KMS-11 (cell line): ENCODE measurements around the gene POLR2L.

ENCODE experiments used
- H2AFZ ChIP-seq: fragments of 200-600 bp; sonication (generic); 2 replicates; pipeline ENCODE4 v1.6.1; 2016; ENCODE audit warnings: antibody characterized with exemption, mixed run types, low read depth
- H3K27ac ChIP-seq: fragments of 200-600 bp; sonication (generic); 2 replicates; pipeline ENCODE4 v1.6.1; 2016; ENCODE audit warnings: mild to moderate bottlenecking, mixed run types
- H3K27me3 ChIP-seq: fragments of 200-600 bp; sonication (generic); 2 replicates; pipeline ENCODE4 v1.6.1; 2017; ENCODE audit warnings: mild to moderate bottlenecking, low read depth, mixed run types, moderate library complexity; ENCODE audit not compliant: insufficient read depth
- H3K36me3 ChIP-seq: fragments of 200-600 bp; sonication (generic); 2 replicates; pipeline ENCODE4 v1.6.1; 2017; ENCODE audit warnings: mild to moderate bottlenecking, mixed run types; ENCODE audit not compliant: insufficient read depth
- H3K4me1 ChIP-seq: fragments of 200-600 bp; sonication (generic); 2 replicates; pipeline ENCODE4 v1.6.1; 2016; ENCODE audit warnings: mild to moderate bottlenecking, low read depth, mixed run types; ENCODE audit not compliant: poor library complexity, severe bottlenecking
- H3K4me2 ChIP-seq: fragments of 200-600 bp; sonication (generic); 2 replicates; pipeline ENCODE4 v1.7.0; 2016; ENCODE audit warnings: mild to moderate bottlenecking, mixed run types
- H3K4me3 ChIP-seq: fragments of 200-600 bp; sonication (generic); IDR thresholded peaks from 2 replicates; pipeline ENCODE4 v1.6.1; 2017; ENCODE audit warnings: low read depth, low read length, mixed read lengths; ENCODE audit not compliant: insufficient read depth
- H3K79me2 ChIP-seq: fragments of 200-600 bp; sonication (generic); 2 replicates; pipeline ENCODE4 v1.6.1; 2016; ENCODE audit warnings: low read depth, mixed run types; ENCODE audit not compliant: insufficient read depth
- H3K9ac ChIP-seq: fragments of 200-600 bp; sonication (generic); 2 replicates; pipeline ENCODE4 v1.6.1; 2016; ENCODE audit warnings: mild to moderate bottlenecking, mixed run types
- H4K20me1 ChIP-seq: fragments of 200-600 bp; sonication (generic); 2 replicates; pipeline ENCODE4 v1.6.1; 2016; ENCODE audit warnings: mild to moderate bottlenecking, mixed run types; ENCODE audit not compliant: insufficient read depth
- TF ChIP-seq, protein P1 (sequence below): fragments of 200-600 bp; sonication (generic); conservative IDR thresholded peaks from 2 replicates; pipeline ENCODE4 v1.6.1; 2017; ENCODE audit warnings: low read depth, mild to moderate bottlenecking, antibody characterized with exemption, low read length, moderate library complexity, mixed read lengths

POLR2L gene

DNA sequence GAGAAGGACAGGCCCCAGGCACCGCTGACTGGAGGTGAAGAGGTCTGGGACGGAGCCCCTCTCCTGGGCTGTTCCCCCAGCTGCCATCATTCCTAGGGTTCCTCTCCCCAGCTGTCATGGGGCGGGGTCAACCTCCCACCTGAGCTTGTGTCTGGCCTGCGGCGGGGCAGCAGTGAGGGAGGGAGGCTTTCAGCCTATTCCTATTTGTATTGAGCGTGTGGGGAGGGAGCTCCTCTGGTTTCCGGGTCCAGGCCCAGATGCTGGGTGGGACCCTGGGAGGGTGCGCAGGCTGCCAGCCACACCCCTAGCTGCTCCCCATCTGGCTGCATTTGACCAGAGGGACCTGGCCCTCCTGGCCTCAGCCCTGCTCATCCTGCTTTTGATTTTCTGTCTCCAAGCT lies 14.1 kb upstream of the POLR2L start:
- Histone ChIP-seq H3K27me3 (peaks cover 3% of the 10 kb centered on the region; the same call in 1 of the 2 replicates), H3K9ac (no peak overlapping the region), H3K4me2 (no peak overlapping the region), H3K79me2 (no peaks in the 10 kb centered on the region), H3K27ac (no peak overlapping the region), H3K36me3 (no peaks in the 10 kb centered on the region), H2AFZ (no peak overlapping the region), H3K4me3 (no peak overlapping the region), H4K20me1 (no peaks in the 10 kb centered on the region), H3K4me1 (peaks cover 20% of the 10 kb centered on the region)
- TF ChIP-seq, protein P1, sequence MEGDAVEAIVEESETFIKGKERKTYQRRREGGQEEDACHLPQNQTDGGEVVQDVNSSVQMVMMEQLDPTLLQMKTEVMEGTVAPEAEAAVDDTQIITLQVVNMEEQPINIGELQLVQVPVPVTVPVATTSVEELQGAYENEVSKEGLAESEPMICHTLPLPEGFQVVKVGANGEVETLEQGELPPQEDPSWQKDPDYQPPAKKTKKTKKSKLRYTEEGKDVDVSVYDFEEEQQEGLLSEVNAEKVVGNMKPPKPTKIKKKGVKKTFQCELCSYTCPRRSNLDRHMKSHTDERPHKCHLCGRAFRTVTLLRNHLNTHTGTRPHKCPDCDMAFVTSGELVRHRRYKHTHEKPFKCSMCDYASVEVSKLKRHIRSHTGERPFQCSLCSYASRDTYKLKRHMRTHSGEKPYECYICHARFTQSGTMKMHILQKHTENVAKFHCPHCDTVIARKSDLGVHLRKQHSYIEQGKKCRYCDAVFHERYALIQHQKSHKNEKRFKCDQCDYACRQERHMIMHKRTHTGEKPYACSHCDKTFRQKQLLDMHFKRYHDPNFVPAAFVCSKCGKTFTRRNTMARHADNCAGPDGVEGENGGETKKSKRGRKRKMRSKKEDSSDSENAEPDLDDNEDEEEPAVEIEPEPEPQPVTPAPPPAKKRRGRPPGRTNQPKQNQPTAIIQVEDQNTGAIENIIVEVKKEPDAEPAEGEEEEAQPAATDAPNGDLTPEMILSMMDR: no peak

DNA sequence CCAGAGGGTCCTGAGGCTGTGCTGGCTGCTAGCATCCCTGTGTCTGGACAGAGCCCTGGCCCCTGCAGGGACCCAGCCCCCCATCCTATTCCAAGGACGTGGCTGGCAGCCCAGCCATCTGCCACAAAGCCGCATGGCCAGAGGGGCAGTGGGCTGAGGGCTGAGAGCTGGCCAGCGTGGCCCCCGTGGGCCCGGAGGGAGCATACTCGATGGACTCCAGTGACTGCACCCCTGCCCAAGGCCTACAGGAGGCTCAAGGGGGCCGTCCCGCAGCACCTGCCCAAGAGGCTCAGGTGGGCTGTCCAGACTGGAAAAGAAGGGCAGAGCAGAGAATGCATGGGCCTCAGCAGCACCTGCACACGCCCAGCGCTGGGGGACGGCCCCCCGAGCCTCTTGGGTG lies 13.5 kb upstream of the POLR2L start:
- H3K36me3 ChIP-seq: no peaks in the 10 kb centered on the region
- peaks cover 7% of the 10 kb centered on the region; the same call in 1 of the 2 replicates for H3K27me3 ChIP-seq
- no peak overlapping the region for H3K4me2 ChIP-seq
- no peak overlapping the region for H2AFZ ChIP-seq
- TF ChIP-seq, protein P1: no peak
- peaks cover 14% of the 10 kb centered on the region for H3K4me1 ChIP-seq
- H4K20me1 ChIP-seq: no peaks in the 10 kb centered on the region
- no peak overlapping the region for H3K27ac ChIP-seq
- no peak overlapping the region for H3K9ac ChIP-seq
- H3K4me3 ChIP-seq: no peak overlapping the region
- no peaks in the 10 kb centered on the region for H3K79me2 ChIP-seq

DNA sequence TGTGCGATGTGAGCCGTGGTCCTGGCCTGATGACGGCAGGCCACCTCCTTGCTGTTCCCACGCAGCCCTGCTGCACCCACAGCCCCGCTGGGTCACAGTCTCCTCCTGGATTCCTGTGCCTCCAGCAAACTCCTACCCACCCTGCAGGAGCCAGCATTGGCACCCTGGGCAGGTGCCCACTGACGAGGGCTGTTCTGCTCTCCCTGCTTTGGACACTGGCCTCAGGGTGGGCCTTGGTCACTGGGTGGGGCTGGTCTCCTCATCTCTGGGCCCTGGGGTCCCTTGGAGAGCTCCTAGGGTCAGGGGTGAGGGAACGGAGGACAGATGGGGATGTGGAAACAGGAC lies 13.0 kb upstream of the POLR2L start:
- H3K79me2 ChIP-seq: no peaks in the 10 kb centered on the region
- no peak overlapping the region for H3K27ac ChIP-seq
- peaks cover 12% of the 10 kb centered on the region; the same call in 1 of the 2 replicates for H3K27me3 ChIP-seq
- TF ChIP-seq, protein P1: no peak
- H3K9ac ChIP-seq: no peak overlapping the region
- no peak overlapping the region for H3K4me3 ChIP-seq
- no peak overlapping the region for H3K4me2 ChIP-seq
- no peak overlapping the region for H2AFZ ChIP-seq
- H3K36me3 ChIP-seq: no peaks in the 10 kb centered on the region
- H4K20me1 ChIP-seq: no peaks in the 10 kb centered on the region
- H3K4me1 ChIP-seq: peaks cover 9% of the 10 kb centered on the region

DNA sequence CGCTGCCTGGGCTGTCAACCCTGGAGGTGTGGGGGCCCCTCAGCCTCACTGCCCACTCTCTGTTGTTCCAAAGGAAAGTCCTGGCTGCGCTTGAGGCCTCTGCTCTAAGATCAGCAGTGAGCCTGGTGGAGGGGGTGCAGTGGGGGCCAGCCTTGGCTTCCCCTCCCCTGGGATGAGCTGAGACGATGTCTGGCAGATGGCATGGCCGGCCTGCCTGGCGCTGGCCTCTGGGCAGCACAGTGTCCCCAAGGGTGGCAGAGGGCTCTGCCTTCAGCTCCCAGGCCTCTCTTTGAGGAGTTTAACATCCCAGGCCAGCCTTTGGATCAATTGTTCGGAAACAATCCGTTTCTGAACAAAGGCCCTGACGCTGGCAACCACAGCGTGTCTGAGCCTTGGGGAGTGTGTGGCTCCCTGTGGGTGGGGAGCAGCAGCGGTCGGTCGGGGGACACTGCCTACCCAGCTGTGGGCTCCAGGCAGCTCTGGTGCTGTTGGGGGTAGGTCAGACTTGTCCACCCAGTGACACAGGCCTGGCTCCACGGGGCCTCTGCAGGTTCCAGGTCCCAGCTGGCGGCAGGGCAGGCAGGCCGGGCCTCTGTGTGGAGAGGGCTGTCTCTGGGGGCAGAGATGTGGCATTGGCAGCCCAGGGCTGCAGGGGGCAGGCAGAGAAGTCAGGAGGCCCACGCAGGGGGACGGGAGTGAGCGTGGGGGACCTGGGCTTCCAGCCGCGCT lies 12.4 kb upstream of the POLR2L start:
- H3K4me1 ChIP-seq: peaks cover 4% of the 10 kb centered on the region
- no peak overlapping the region for H3K4me2 ChIP-seq
- no peaks in the 10 kb centered on the region for H3K36me3 ChIP-seq
- no peak overlapping the region for H3K9ac ChIP-seq
- TF ChIP-seq, protein P1: no peak
- no peak overlapping the region for H2AFZ ChIP-seq
- H3K79me2 ChIP-seq: no peaks in the 10 kb centered on the region
- no peak overlapping the region for H3K27ac ChIP-seq
- no peak overlapping the region for H3K4me3 ChIP-seq
- H4K20me1 ChIP-seq: no peaks in the 10 kb centered on the region
- H3K27me3 ChIP-seq: peaks cover 13% of the 10 kb centered on the region; the same call in 1 of the 2 replicates
